Endothelial cell of umbilical vein (primary cell): ENCODE measurements around the gene C6orf141. TPM values are rescaled to one million over a fixed set of nuclear protein-coding genes. Genes with fewer than 3 reads are reported as not detected.

Experiments
- BruUV-seq: library from RNA; stranded (reverse); fragments of 400-500 nt; replicated peaks from 2 replicates; lab custom pipeline; 2021; lab: Mats Ljungman, UMichigan
- CTCF ChIA-PET: fragments of 300-600, 350-600 bp; sonication (Branson Sonifier 250); formaldehyde crosslinking; loops from one replicate; lab custom pipeline; 2021; ENCODE audit warnings: antibody characterized with exemption, inconsistent platforms; lab: Charles Lee
- POLR2A ChIA-PET: fragments of 300-600, 350-600 bp; sonication (Branson Sonifier 250); formaldehyde crosslinking; loops from one replicate; lab custom pipeline; 2021; ENCODE audit warnings: antibody characterized with exemption, inconsistent platforms; lab: Charles Lee
- DNase-seq: peaks from one replicate; pipeline ENCODE4 v3.0.0-alpha.2; 2011; ENCODE audit warnings: low read depth, low spot score
- FAIRE-seq: peaks from 2 replicates; lab custom pipeline; 2011; peaks lifted over from hg19 to GRCh38; lab: Jason Lieb, UNC
- H2AFZ ChIP-seq: 2 replicates; pipeline ENCODE4 v1.6.0; 2012; ENCODE audit warnings: low read depth, low read length, control low read depth, inconsistent platforms
- H3K27ac ChIP-seq: 2 replicates; pipeline ENCODE4 v1.5.1; 2011; ENCODE audit warnings: low read depth, mild to moderate bottlenecking, control low read depth, low read length, moderate library complexity; ENCODE audit not compliant: insufficient read depth
- H3K27me3 ChIP-seq, 2 experiments: 2 replicates each; pipeline versions ENCODE4 v1.6.0 to v1.6.1; 2011; ENCODE audit warnings: low read length in 2 of 2, mixed read lengths in 1 of 2; ENCODE audit not compliant: control insufficient read depth in 2 of 2, insufficient read depth in 2 of 2
- H3K36me3 ChIP-seq, 2 experiments: 2 replicates in 1 of 2; 3 replicates in 1 of 2; pipeline ENCODE4 v1.5.1; 2011; ENCODE audit warnings: low read length in 2 of 2, mild to moderate bottlenecking in 1 of 2, moderate library complexity in 1 of 2; ENCODE audit not compliant: control insufficient read depth in 2 of 2, insufficient read depth in 2 of 2; ENCODE audit errors: extremely low read depth in 1 of 2
- H3K4me1 ChIP-seq: 3 replicates; pipeline ENCODE4 v1.5.1; 2011; ENCODE audit warnings: mild to moderate bottlenecking, low read length; ENCODE audit not compliant: control insufficient read depth, insufficient read depth; ENCODE audit errors: extremely low read depth
- H3K4me2 ChIP-seq: 2 replicates; pipeline ENCODE4 v1.6.1; 2011; ENCODE audit warnings: low read length, control low read depth, mixed read lengths; ENCODE audit not compliant: insufficient read depth
- H3K4me3 ChIP-seq, 3 experiments: fragments of 200-600 bp in 1 of 3; sonication (generic), shearing (Covaris generic) in 1 of 3; replicated peaks in 1 of 3; 2 replicates each; pipeline ENCODE4 v1.5.1; 2011 to 2016; ENCODE audit warnings: control low read depth in 3 of 3, low read length in 3 of 3, mild to moderate bottlenecking in 2 of 3, inconsistent platforms in 1 of 3, low read depth in 1 of 3, moderate library complexity in 1 of 3; ENCODE audit not compliant: insufficient read depth in 1 of 3
- H3K79me2 ChIP-seq: 2 replicates; pipeline ENCODE4 v1.6.0; 2012; ENCODE audit warnings: low read length, inconsistent platforms; ENCODE audit not compliant: control insufficient read depth, insufficient read depth
- H3K9ac ChIP-seq: replicated peaks from 2 replicates; pipeline ENCODE3; 2011; ENCODE audit warnings: low read length, control low read depth; ENCODE audit not compliant: insufficient read depth; ENCODE audit errors: extremely low read depth
- H3K9me1 ChIP-seq: replicated peaks from 3 replicates; pipeline ENCODE4 v1.6.0; 2011; ENCODE audit warnings: mild to moderate bottlenecking, low read length; ENCODE audit not compliant: control insufficient read depth, insufficient read depth; ENCODE audit errors: extremely low read depth
- H3K9me3 ChIP-seq: replicated peaks from 2 replicates; pipeline ENCODE4 v1.5.1; 2012; ENCODE audit warnings: low read length, inconsistent platforms; ENCODE audit not compliant: control insufficient read depth, insufficient read depth
- H4K20me1 ChIP-seq: replicated peaks from 2 replicates; pipeline ENCODE3; 2011; ENCODE audit warnings: mild to moderate bottlenecking, low read length; ENCODE audit not compliant: control insufficient read depth, insufficient read depth; ENCODE audit errors: extremely low read depth
- CTCF ChIP-seq, 2 donors: IDR thresholded peaks; 1 replicate in 1 of 2; 2 replicates in 1 of 2; pipeline ENCODE4 v1.5.1; 2011; ENCODE audit warnings: low read length in 2 of 2, mild to moderate bottlenecking in 2 of 2, moderate library complexity in 2 of 2, control low read depth in 1 of 2, inconsistent platforms in 1 of 2, low read depth in 1 of 2; ENCODE audit not compliant: insufficient read depth in 1 of 2; ENCODE audit errors: extremely low read depth in 1 of 2
- EZH2 ChIP-seq: IDR thresholded peaks from 2 replicates; pipeline ENCODE4 v1.6.1; 2012; ENCODE audit warnings: borderline replicate concordance, low read depth, mild to moderate bottlenecking, moderate library complexity, low read length, inconsistent platforms; ENCODE audit not compliant: severe bottlenecking
- FOS ChIP-seq: IDR thresholded peaks from 2 replicates; pipeline ENCODE4 v1.6.1; 2011; ENCODE audit warnings: mild to moderate bottlenecking, low read length, moderate library complexity, borderline replicate concordance; ENCODE audit not compliant: insufficient read depth
- GATA2 ChIP-seq: IDR thresholded peaks from 2 replicates; pipeline ENCODE4 v1.7.0; 2011; ENCODE audit warnings: low read depth, mild to moderate bottlenecking, moderate library complexity, mixed read lengths, low read length; ENCODE audit not compliant: insufficient read length, insufficient read depth
- JUN ChIP-seq: IDR thresholded peaks from 2 replicates; pipeline ENCODE4 v1.6.1; 2011; ENCODE audit warnings: borderline replicate concordance, low read depth; ENCODE audit not compliant: insufficient read length, insufficient read depth
- MAX ChIP-seq: IDR thresholded peaks from 2 replicates; pipeline ENCODE4 v1.6.1; 2011; ENCODE audit not compliant: insufficient read depth, insufficient read length
- MYC ChIP-seq: IDR thresholded peaks from one replicate; pipeline ENCODE4 v1.6.1; 2011; ENCODE audit warnings: mild to moderate bottlenecking, low read depth, low read length
- POLR2A ChIP-seq: IDR thresholded peaks from 2 replicates; pipeline ENCODE4 v1.6.1; 2012; ENCODE audit warnings: low read depth, mild to moderate bottlenecking, control low read depth, low read length
- POLR2AphosphoS5 ChIP-seq: IDR thresholded peaks from 2 replicates; pipeline ENCODE4 v1.6.1; 2012; ENCODE audit warnings: low read depth, mild to moderate bottlenecking, control low read depth, low read length, moderate library complexity; ENCODE audit not compliant: insufficient read depth
- dilution Hi-C: fragments of 300-500 bp; cut with MboI; formaldehyde crosslinking; loops from one replicate; pipeline ENCODE4 v1.15.0; 2019; ENCODE audit warnings: low sequenced_read_pairs; ENCODE audit not compliant: extremely low pct_ligation_motif_present
- intact Hi-C: fragments of 100-400 bp; cut with micrococcal nuclease; formaldehyde crosslinking; loops from one replicate; pipeline ENCODE4 v1.10.0; 2022
- polyA plus RNA-seq, 4 experiments: library from polyadenylated mRNA; depleted of rRNA in 3 of 4; stranded (reverse) in 3 of 4; unstranded in 1 of 4; fragments of >200 nt; gene quantifications; 2 replicates each; pipeline versions ENCODE4 v1.2.1 to v1.2.3, GENCODE V29; 2011 to 2012; ENCODE audit warnings: missing spikeins in 1 of 4
- total RNA-seq: library from RNA; stranded (reverse); gene quantifications from 2 replicates; pipeline ENCODE4 v1.2.3, GENCODE V29; 2021

C6orf141 gene
- total and polyA plus RNA-seq, 2 donors (not counting 3 experiments of a cell fraction or from before 2014, with no cell fraction given): 5.7 to 15.5 TPM

- no peak for TF ChIP-seq CTCF (IDR thresholded peaks at IDR 0.05; ENCODE audit: extremely low read depth in 1 of 2, insufficient read depth in 1 of 2, low read depth in 1 of 2, low read length in 2 of 2)
- no peak for TF ChIP-seq MYC
- no peak for TF ChIP-seq FOS
- no peak for TF ChIP-seq POLR2A
- no peak for TF ChIP-seq EZH2
- TF ChIP-seq MAX: no peak
- TF ChIP-seq POLR2AphosphoS5: no peak
- no peak for TF ChIP-seq GATA2
- no peak for TF ChIP-seq JUN
Observed at GRCh38 chr6:49509342-49509741, 41.1 kb upstream of the C6orf141 start.

More at GRCh38 chr6:49509342-49509741, 41.1 kb upstream of the C6orf141 start:
- intact Hi-C loops: no loop called here
- H2AFZ ChIP-seq: no peak overlapping the region
- H3K4me3 ChIP-seq: no peak overlapping the region
- no peak overlapping the region for H3K4me2 ChIP-seq
- no peaks in the 10 kb centered on the region for H4K20me1 ChIP-seq
- H3K79me2 ChIP-seq: no peaks in the 10 kb centered on the region
- H3K36me3 ChIP-seq: no peaks in the 10 kb centered on the region
- ChIA-PET POLR2A (no interaction called here), CTCF (interaction anchor here (2.3 kb wide), 1 partner anchor 23 kb away, joined by 5 read pairs; no protein-coding TSS in a partner anchor)
- dilution Hi-C loops: no loop called here
- H3K27me3 ChIP-seq: no peaks in the 10 kb centered on the region
- H3K27ac ChIP-seq: no peak overlapping the region
- DNase-seq (no peak), FAIRE-seq (no peak)
- no peaks in the 10 kb centered on the region for H3K4me1 ChIP-seq
- BruUV-seq: no TSS peak
- H3K9me1 ChIP-seq: no peaks in the 10 kb centered on the region
- H3K9me3 ChIP-seq: no peaks in the 10 kb centered on the region
- no peak overlapping the region for H3K9ac ChIP-seq
